ENCODE measurements around the gene GMPR2.

Gene GMPR2

GRCh38 chr14:24238123-24238522 is 5.4 kb downstream of the GMPR2 start:
- Histone ChIP-seq H2AFZ (ENCODE audit: insufficient read depth, low read length, poor library complexity) (no peak overlapping the region), H2BK12ac (ENCODE audit: low read length) (no peak overlapping the region), H3K79me2 (ENCODE audit: control insufficient read depth, insufficient read depth, low read length, poor library complexity) (peaks cover 5% of the 10 kb centered on the region), H2BK5ac (ENCODE audit: low read depth, low read length, poor library complexity) (no peak overlapping the region), H3K4me2 (ENCODE audit: low read length) (no peak overlapping the region), H3K9me3 (ENCODE audit: insufficient read depth, low read depth, low read length) (peaks cover 4% of the 10 kb centered on the region), H3K9ac (ENCODE audit: low read length) (no peak overlapping the region), H2BK120ac (ENCODE audit: insufficient read depth, low read length, poor library complexity) (no peak overlapping the region), H3K4me1 (ENCODE audit: control insufficient read depth in 1 of 2, insufficient read depth in 2 of 2, low read length in 2 of 2) (peaks cover 6 to 14% of the 10 kb centered on the region in 2 experiments), H3K4me3 (ENCODE audit: low read depth, low read length) (no peak overlapping the region), H3K14ac (ENCODE audit: low read length) (no peak overlapping the region), H3K4ac (ENCODE audit: low read depth, low read length) (no peak overlapping the region), H4K8ac (ENCODE audit: low read depth, low read length) (no peak overlapping the region), H3K79me1 (ENCODE audit: low read length) (peaks cover 11% of the 10 kb centered on the region), H2AK5ac (ENCODE audit: low read length) (no peak overlapping the region), H3K27ac (ENCODE audit: low read depth, low read length) (no peak overlapping the region), H3K36me3 (ENCODE audit: control insufficient read depth in 1 of 2, insufficient read depth in 2 of 2, low read length in 2 of 2) (peaks cover 26 to 47% of the 10 kb centered on the region in 2 experiments), H4K12ac (ENCODE audit: low read depth, low read length) (no peak overlapping the region), H4K91ac (ENCODE audit: low read depth, low read length) (no peak overlapping the region), H3K23ac (ENCODE audit: low read length) (no peak overlapping the region), H3K18ac (ENCODE audit: low read length) (no peak overlapping the region), H3K27me3 (ENCODE audit: insufficient read depth, low read length) (no peaks in the 10 kb centered on the region)
- peak; percentile 86 to 90 for DNase-seq
- no CpG with 5 or more reads among the region's 5 CpGs for WGBS (ENCODE audit: extremely low coverage, insufficient coverage, insufficient read length)

- Histone ChIP-seq H3K36me3 (ENCODE audit: control insufficient read depth in 1 of 2, insufficient read depth in 2 of 2, low read length in 2 of 2) (peaks cover 26 to 47% of the 10 kb centered on the region in 2 experiments), H3K4me2 (ENCODE audit: low read length) (no peak overlapping the region), H3K79me1 (ENCODE audit: low read length) (peaks cover 10% of the 10 kb centered on the region), H2AK5ac (ENCODE audit: low read length) (no peak overlapping the region), H3K4me3 (ENCODE audit: low read depth, low read length) (no peak overlapping the region), H3K79me2 (ENCODE audit: control insufficient read depth, insufficient read depth, low read length, poor library complexity) (peaks cover 4% of the 10 kb centered on the region), H2BK120ac (ENCODE audit: insufficient read depth, low read length, poor library complexity) (no peak overlapping the region), H3K27ac (ENCODE audit: low read depth, low read length) (no peak overlapping the region), H3K4me1 (ENCODE audit: control insufficient read depth in 1 of 2, insufficient read depth in 2 of 2, low read length in 2 of 2) (peaks cover 4 to 14% of the 10 kb centered on the region in 2 experiments), H4K8ac (ENCODE audit: low read depth, low read length) (no peak overlapping the region), H4K91ac (ENCODE audit: low read depth, low read length) (no peak overlapping the region), H3K9ac (ENCODE audit: low read length) (no peak overlapping the region), H3K23ac (ENCODE audit: low read length) (no peak overlapping the region), H3K4ac (ENCODE audit: low read depth, low read length) (no peak overlapping the region), H2BK5ac (ENCODE audit: low read depth, low read length, poor library complexity) (no peak overlapping the region), H2BK12ac (ENCODE audit: low read length) (no peak overlapping the region), H3K14ac (ENCODE audit: low read length) (no peak overlapping the region), H3K18ac (ENCODE audit: low read length) (no peak overlapping the region), H4K12ac (ENCODE audit: low read depth, low read length) (no peak overlapping the region), H3K9me3 (ENCODE audit: insufficient read depth, low read depth, low read length) (peaks cover 4% of the 10 kb centered on the region), H2AFZ (ENCODE audit: insufficient read depth, low read length, poor library complexity) (no peak overlapping the region), H3K27me3 (ENCODE audit: insufficient read depth, low read length) (no peaks in the 10 kb centered on the region)
- WGBS (ENCODE audit: extremely low coverage, insufficient coverage, insufficient read length) = no CpG with 5 or more reads among the region's 5 CpGs
- DNase-seq = no peak
Observed at GRCh38 chr14:24238527-24239037, 5.9 kb downstream of the GMPR2 start.

DNA sequence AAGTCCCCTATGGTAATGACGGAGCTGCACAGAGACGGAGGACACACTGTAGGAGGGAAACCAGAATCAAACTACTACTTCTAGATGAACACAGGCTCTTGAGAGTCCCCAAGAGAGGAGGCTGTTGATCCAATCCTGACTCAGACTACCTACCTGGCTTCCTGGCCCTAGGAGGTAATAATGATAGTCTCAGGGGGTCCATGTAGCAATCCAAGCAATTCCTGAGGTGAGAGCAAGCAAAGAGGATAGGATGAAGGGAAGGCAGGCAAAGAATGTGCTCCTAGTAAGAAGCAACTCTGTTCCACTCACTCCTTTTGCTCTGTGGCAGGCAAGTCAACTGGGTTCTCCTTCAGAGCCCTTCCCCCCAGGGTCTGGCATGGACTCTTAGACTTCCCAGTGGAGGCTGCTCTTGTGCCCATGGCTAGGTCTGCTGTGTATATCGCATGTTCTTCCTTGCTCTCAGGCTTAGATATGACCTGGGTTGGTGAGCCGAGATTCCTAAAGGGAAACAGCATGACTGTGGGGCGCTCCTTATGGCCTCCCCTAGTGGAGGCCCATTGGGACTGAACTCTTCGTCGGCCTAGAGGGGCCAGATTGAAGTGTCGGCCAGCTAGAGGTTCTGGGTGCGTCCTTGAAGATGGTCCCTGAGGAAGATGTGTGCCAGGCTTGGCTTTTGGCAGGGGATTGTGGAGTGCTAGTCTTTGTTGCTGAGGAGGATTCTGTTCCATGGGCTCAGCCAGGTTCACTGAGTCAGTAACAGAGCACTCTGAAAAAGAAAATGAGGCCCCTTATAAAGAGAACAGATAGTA is 7.6 kb downstream of the GMPR2 start:
- H3K4me2 ChIP-seq (ENCODE audit: low read length) = no peak overlapping the region
- H2AFZ ChIP-seq (ENCODE audit: insufficient read depth, low read length, poor library complexity) = no peak overlapping the region
- no peak overlapping the region for H3K27ac ChIP-seq (ENCODE audit: low read depth, low read length)
- H3K9me3 ChIP-seq (ENCODE audit: insufficient read depth, low read depth, low read length) = peaks cover 4% of the 10 kb centered on the region
- H3K23ac ChIP-seq (ENCODE audit: low read length) = no peak overlapping the region
- H2BK5ac ChIP-seq (ENCODE audit: low read depth, low read length, poor library complexity) = no peak overlapping the region
- no peaks in the 10 kb centered on the region for H3K27me3 ChIP-seq (ENCODE audit: insufficient read depth, low read length)
- H3K79me1 ChIP-seq (ENCODE audit: low read length) = peaks cover 10% of the 10 kb centered on the region
- H2BK12ac ChIP-seq (ENCODE audit: low read length) = no peak overlapping the region
- peaks cover 6 to 16% of the 10 kb centered on the region in 2 experiments for H3K4me1 ChIP-seq (ENCODE audit: control insufficient read depth in 1 of 2, insufficient read depth in 2 of 2, low read length in 2 of 2)
- no peak for DNase-seq
- H3K9ac ChIP-seq (ENCODE audit: low read length) = no peak overlapping the region
- H3K18ac ChIP-seq (ENCODE audit: low read length) = peak overlapping the region; percentile 53
- H2AK5ac ChIP-seq (ENCODE audit: low read length) = no peak overlapping the region
- no peak overlapping the region for H3K4me3 ChIP-seq (ENCODE audit: low read depth, low read length)
- H3K79me2 ChIP-seq (ENCODE audit: control insufficient read depth, insufficient read depth, low read length, poor library complexity) = peaks cover 4% of the 10 kb centered on the region
- no peak overlapping the region for H4K91ac ChIP-seq (ENCODE audit: low read depth, low read length)
- H3K4ac ChIP-seq (ENCODE audit: low read depth, low read length) = peak overlapping the region; percentile 44
- H4K8ac ChIP-seq (ENCODE audit: low read depth, low read length) = no peak overlapping the region
- WGBS (ENCODE audit: extremely low coverage, insufficient coverage, insufficient read length) = no CpG with 5 or more reads among the region's 9 CpGs
- H3K36me3 ChIP-seq (ENCODE audit: control insufficient read depth in 1 of 2, insufficient read depth in 2 of 2, low read length in 2 of 2) = peaks cover 26 to 47% of the 10 kb centered on the region in 2 experiments
- H2BK120ac ChIP-seq (ENCODE audit: insufficient read depth, low read length, poor library complexity) = no peak overlapping the region
- H4K12ac ChIP-seq (ENCODE audit: low read depth, low read length) = peak overlapping the region; percentile 26
- H3K14ac ChIP-seq (ENCODE audit: low read length) = no peak overlapping the region

DNA sequence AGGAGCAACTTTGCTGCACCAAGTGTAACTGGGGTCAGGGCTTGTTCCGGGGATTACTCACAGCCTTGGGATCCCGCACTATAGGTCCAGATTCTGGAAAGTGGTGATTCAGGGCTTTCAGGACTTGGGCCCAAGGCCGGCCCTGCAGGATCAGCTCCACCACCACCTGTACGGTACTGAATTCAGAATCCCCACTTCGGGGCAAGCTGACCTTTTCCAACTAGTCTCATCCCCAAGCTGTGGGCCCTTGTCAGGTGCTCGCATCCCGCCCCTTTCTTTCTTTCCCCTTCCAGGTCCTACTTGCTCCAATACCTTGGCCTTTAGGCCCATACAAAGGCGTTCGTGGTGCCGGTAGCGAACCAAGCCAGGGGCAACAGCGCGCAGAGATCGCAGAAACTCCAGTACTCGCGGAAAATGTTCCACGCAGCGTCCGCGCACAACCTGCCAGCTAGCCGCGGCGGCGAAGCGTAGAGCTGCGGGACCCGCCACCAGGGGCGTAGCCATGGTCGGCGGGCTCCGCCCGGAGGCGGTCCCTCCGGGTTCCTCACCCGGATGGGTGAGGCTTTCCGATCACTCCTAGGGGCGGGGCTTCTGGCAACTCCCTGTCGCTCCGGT is 9.2 kb downstream of the GMPR2 start:
- Histone ChIP-seq H3K79me1 (ENCODE audit: low read length) (peaks cover 10% of the 10 kb centered on the region), H2BK5ac (ENCODE audit: low read depth, low read length, poor library complexity) (peak overlapping the region; percentile 74), H3K9me3 (ENCODE audit: insufficient read depth, low read depth, low read length) (peaks cover 4% of the 10 kb centered on the region), H4K8ac (ENCODE audit: low read depth, low read length) (peak overlapping the region; percentile 77), H4K12ac (ENCODE audit: low read depth, low read length) (peak overlapping the region; percentile 78), H3K4me2 (ENCODE audit: low read length) (peak overlapping the region; percentile 75), H3K4ac (ENCODE audit: low read depth, low read length) (peak overlapping the region; percentile 54), H3K4me1 (ENCODE audit: control insufficient read depth in 1 of 2, insufficient read depth in 2 of 2, low read length in 2 of 2) (peaks cover 6 to 16% of the 10 kb centered on the region in 2 experiments), H3K4me3 (ENCODE audit: low read depth, low read length) (peak overlapping the region; percentile 82), H2AFZ (ENCODE audit: insufficient read depth, low read length, poor library complexity) (peak overlapping the region; percentile 38), H4K91ac (ENCODE audit: low read depth, low read length) (peak overlapping the region; percentile 78), H2BK12ac (ENCODE audit: low read length) (no peak overlapping the region), H3K23ac (ENCODE audit: low read length) (no peak overlapping the region), H2AK5ac (ENCODE audit: low read length) (peak overlapping the region; percentile 42), H3K79me2 (ENCODE audit: control insufficient read depth, insufficient read depth, low read length, poor library complexity) (peaks cover 4% of the 10 kb centered on the region), H3K18ac (ENCODE audit: low read length) (peak overlapping the region; percentile 45), H3K14ac (ENCODE audit: low read length) (peak overlapping the region; percentile 75), H3K27me3 (ENCODE audit: insufficient read depth, low read length) (no peaks in the 10 kb centered on the region), H3K36me3 (ENCODE audit: control insufficient read depth in 1 of 2, insufficient read depth in 2 of 2, low read length in 2 of 2) (peaks cover 23 to 37% of the 10 kb centered on the region in 2 experiments), H3K27ac (ENCODE audit: low read depth, low read length) (peak overlapping the region; percentile 98), H3K9ac (ENCODE audit: low read length) (peak overlapping the region; percentile 74), H2BK120ac (ENCODE audit: insufficient read depth, low read length, poor library complexity) (peak overlapping the region; percentile 28)
- DNase-seq = peak; percentile 94 to 97
- no CpG with 5 or more reads among the region's 39 CpGs for WGBS (ENCODE audit: extremely low coverage, insufficient coverage, insufficient read length)

All from trophoblast cell (in vitro differentiated cells and primary cell).